Colonic mucosa (tissue), 4 donors: Measurements from ENCODE around the gene CD58. TPM values are rescaled to one million over a fixed set of nuclear protein-coding genes. Genes with fewer than 3 reads are reported as not detected.
A peak's percentile ranks its signal among the peaks of the same experiment; 100 is the strongest.

Source experiments
- DNase-seq: peaks from one replicate; pipeline ENCODE4 v3.0.0-alpha.2; 2020
- H3K27ac ChIP-seq: fragments of 200-600 bp; one replicate; pipeline ENCODE4 v1.8.0; 2021
- H3K27me3 ChIP-seq: fragments of 200-600 bp; one replicate; pipeline ENCODE4 v1.8.0; 2021
- H3K36me3 ChIP-seq: fragments of 200-600 bp; one replicate; pipeline ENCODE4 v1.8.0; 2021
- H3K4me1 ChIP-seq: fragments of 200-600 bp; one replicate; pipeline ENCODE4 v1.8.0; 2021; ENCODE audit warnings: mild to moderate bottlenecking
- H3K4me3 ChIP-seq: fragments of 200-600 bp; one replicate; pipeline ENCODE4 v1.8.0; 2021
- H3K9ac ChIP-seq, 2 donors: one replicate each; pipeline ENCODE4 v1.7.0; 2013; ENCODE audit warnings: control low read depth in 2 of 2, low read depth in 2 of 2, low read length in 2 of 2
- H3K9me3 ChIP-seq: fragments of 200-600 bp; one replicate; pipeline ENCODE4 v1.8.0; 2021
- CTCF ChIP-seq: fragments of 200-600 bp; IDR thresholded peaks from one replicate; pipeline ENCODE4 v1.8.0; 2022; ENCODE audit warnings: antibody characterized with exemption, mild to moderate bottlenecking
- intact Hi-C: fragments of 100-400 bp; cut with DNase I; formaldehyde crosslinking; loops from one replicate; pipeline ENCODE4 v1.14.1; 2022
- total RNA-seq, 2 donors: library from RNA; stranded (reverse); fragmentation: NEBNext Ultra II Directional in 1 of 2; extraction: Animal tissue kit (Norgen Biotek cat#: 25700) in 1 of 2; gene quantifications; one replicate each; pipeline ENCODE4 v1.2.1, GENCODE V29; 2021
- donor health status: healthy.
- donor health status: DM: no; HTN: no; CAD: no.
- donor health status: DM: no; HTN: no; CAD: no.

CD58 gene
- total RNA-seq, 2 donors from 2014 or later: 16.1 to 25.9 TPM

GRCh38 chr1:116487583-116487982 is 83.2 kb downstream of the CD58 start:
- no peak for DNase-seq
- no peaks in the 10 kb centered on the region for H3K27me3 ChIP-seq
- intact Hi-C loops: loop anchor here (5.0 kb wide), 1 partner anchor 125 kb away; no protein-coding TSS in a partner anchor
- H3K36me3 ChIP-seq: no peaks in the 10 kb centered on the region
- TF ChIP-seq CTCF: no peak
- no peak overlapping the region for H3K27ac ChIP-seq
- H3K4me3 ChIP-seq: no peak overlapping the region
- no peak overlapping the region for H3K9ac ChIP-seq
- no peaks in the 10 kb centered on the region for H3K9me3 ChIP-seq
- peaks cover 9% of the 10 kb centered on the region for H3K4me1 ChIP-seq

- H3K4me3 ChIP-seq: no peak overlapping the region
- TF ChIP-seq CTCF: no peak
- peaks cover 13% of the 10 kb centered on the region for H3K4me1 ChIP-seq
- DNase-seq: no peak
- H3K9ac ChIP-seq: no peak overlapping the region
- intact Hi-C loops: loop anchor here (5.0 kb wide), 1 partner anchor 125 kb away; no protein-coding TSS in a partner anchor
- no peaks in the 10 kb centered on the region for H3K27me3 ChIP-seq
- no peaks in the 10 kb centered on the region for H3K36me3 ChIP-seq
- no peak overlapping the region for H3K27ac ChIP-seq
- no peaks in the 10 kb centered on the region for H3K9me3 ChIP-seq
Measured at GRCh38 chr1:116487031-116487430, 83.8 kb downstream of the CD58 start.

- no peak for TF ChIP-seq CTCF
- H3K9ac ChIP-seq: no peak overlapping the region
- no peak overlapping the region for H3K27ac ChIP-seq
- H3K9me3 ChIP-seq: no peaks in the 10 kb centered on the region
- peaks cover 13% of the 10 kb centered on the region for H3K4me1 ChIP-seq
- no peak for DNase-seq
- no peaks in the 10 kb centered on the region for H3K36me3 ChIP-seq
- intact Hi-C loops: loop anchor here (5.0 kb wide), 1 partner anchor 124 kb away; no protein-coding TSS in a partner anchor
- no peaks in the 10 kb centered on the region for H3K27me3 ChIP-seq
- H3K4me3 ChIP-seq: no peak overlapping the region
Measured at GRCh38 chr1:116486424-116486823, 84.4 kb downstream of the CD58 start.

GRCh38 chr1:116485976-116486375 is 84.8 kb downstream of the CD58 start:
- Histone ChIP-seq H3K4me3 (no peak overlapping the region), H3K36me3 (no peaks in the 10 kb centered on the region), H3K27me3 (no peaks in the 10 kb centered on the region), H3K4me1 (peaks cover 16% of the 10 kb centered on the region), H3K27ac (no peak overlapping the region), H3K9me3 (no peaks in the 10 kb centered on the region), H3K9ac (no peak overlapping the region)
- TF ChIP-seq CTCF: no peak
- intact Hi-C loops: loop anchor here (2.0 to 5.0 kb wide), 2 partner anchors 124 to 347 kb away; no protein-coding TSS in a partner anchor
- no peak for DNase-seq

- intact Hi-C loops: loop anchor here (2.0 to 5.0 kb wide), 2 partner anchors 123 to 346 kb away; no protein-coding TSS in a partner anchor
- DNase-seq: peak; percentile 94
- no peaks in the 10 kb centered on the region for H3K27me3 ChIP-seq
- peak overlapping the region in 1 of 2 donors; percentile 65 for H3K9ac ChIP-seq
- H3K27ac ChIP-seq: peak overlapping the region; percentile 59
- TF ChIP-seq CTCF: peak; percentile 90
- no peaks in the 10 kb centered on the region for H3K36me3 ChIP-seq
- no peaks in the 10 kb centered on the region for H3K9me3 ChIP-seq
- peaks cover 16% of the 10 kb centered on the region for H3K4me1 ChIP-seq
- H3K4me3 ChIP-seq: no peak overlapping the region
Measured at GRCh38 chr1:116485071-116485735, 85.6 kb downstream of the CD58 start.
